ENCODE results near the gene GSN.
A peak's percentile ranks its signal among the peaks of the same experiment; 100 is the strongest.

Gene GSN

GRCh38 chr9:121345070-121345469 lies 77.1 kb downstream of the GSN start:
- no peak for TF ChIP-seq CTCF (IDR thresholded peaks at IDR 0.05; ENCODE audit: low read length, missing control alignments)
- H3K4me3 ChIP-seq (replicated peaks; ENCODE audit: low read depth, low read length): no peak overlapping the region
- DNase-seq (ENCODE audit: low read depth): no peak

DNA sequence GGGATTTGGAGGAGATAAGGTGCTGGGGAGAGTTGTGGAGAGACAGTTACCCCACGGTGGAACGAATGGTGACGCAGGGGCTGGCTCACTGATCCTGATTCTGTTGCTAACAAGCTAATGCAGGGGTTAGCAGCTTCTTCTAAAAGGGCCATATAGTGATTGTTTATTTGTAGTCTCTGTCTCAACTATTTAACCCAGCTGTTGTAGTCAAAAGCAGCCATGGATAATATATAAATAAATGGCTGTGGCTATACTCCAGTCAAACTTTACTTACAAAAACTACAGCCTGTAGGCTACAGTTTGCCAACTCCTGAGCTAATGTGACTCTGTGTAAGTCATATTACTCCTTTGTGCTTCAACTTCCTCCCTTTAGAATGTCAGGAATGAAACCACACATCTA lies 80.3 kb downstream of the GSN start:
- no peak for TF ChIP-seq CTCF (IDR thresholded peaks at IDR 0.05; ENCODE audit: low read length, missing control alignments)

DNA sequence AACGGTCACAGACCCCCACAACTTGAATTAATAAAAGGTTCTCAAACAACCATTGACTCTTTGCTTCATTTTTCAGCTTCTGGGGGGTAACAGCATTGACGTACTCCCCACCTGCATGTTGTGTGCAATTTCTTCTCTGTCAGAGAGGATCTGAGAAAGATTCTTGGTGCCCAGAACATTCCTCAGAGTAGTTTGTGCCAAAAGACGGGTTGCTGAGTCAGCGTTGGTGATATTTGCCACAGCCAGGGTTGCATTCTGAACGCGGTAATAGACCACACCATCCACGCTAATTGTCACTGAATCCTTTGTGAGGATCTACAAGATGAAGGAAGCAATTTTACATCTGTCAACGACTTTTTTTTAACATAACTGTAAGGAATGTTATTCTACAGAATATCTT lies 81.0 kb downstream of the GSN start:
- TF ChIP-seq CTCF (IDR thresholded peaks at IDR 0.05; ENCODE audit: low read length, missing control alignments): no peak
- DNase-seq (ENCODE audit: low read depth): no peak
- no peak overlapping the region for H3K4me3 ChIP-seq (replicated peaks; ENCODE audit: low read depth, low read length)

More for the DNA sequence above, 80.3 kb downstream of the GSN start:
- H3K4me3 ChIP-seq (replicated peaks; ENCODE audit: low read depth, low read length): no peak overlapping the region
- no peak for DNase-seq (ENCODE audit: low read depth)

GRCh38 chr9:121350036-121350435 lies 82.1 kb downstream of the GSN start:
- no peak overlapping the region for H3K4me3 ChIP-seq (replicated peaks; ENCODE audit: low read depth, low read length)
- no peak for DNase-seq (ENCODE audit: low read depth)
- no peak for TF ChIP-seq CTCF (IDR thresholded peaks at IDR 0.05; ENCODE audit: low read length, missing control alignments)

DNA sequence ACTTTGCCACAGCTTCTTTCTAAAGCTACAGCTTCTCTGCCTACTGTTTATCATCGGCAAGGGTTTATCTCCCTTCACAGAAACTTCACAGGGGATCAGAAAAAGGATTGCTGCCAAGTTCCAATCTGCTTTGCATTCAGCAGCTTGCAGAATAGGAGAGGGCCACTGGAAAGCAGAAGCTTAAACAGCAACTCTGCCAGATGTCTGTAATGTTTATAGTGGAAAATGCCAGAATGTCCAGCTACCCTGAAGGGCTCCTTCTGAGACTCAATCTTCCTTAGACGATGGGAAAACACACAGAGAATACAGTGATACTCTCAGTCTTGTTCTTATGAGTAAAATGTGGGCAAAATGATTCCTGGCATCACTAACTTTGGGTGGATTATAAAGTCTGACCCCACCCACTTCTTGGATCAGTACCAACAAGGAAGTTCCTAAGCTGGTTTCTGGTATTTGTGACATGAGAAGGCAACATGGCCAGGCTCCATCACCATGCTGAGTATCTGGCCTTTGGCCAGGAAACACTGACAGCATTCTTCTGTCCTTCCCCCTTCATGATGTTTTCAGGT lies 83.1 kb downstream of the GSN start:
- no peak for TF ChIP-seq CTCF (IDR thresholded peaks at IDR 0.05; ENCODE audit: low read length, missing control alignments)
- no peak overlapping the region for H3K4me3 ChIP-seq (replicated peaks; ENCODE audit: low read depth, low read length)
- peak; percentile 97 for DNase-seq (ENCODE audit: low read depth)

DNA sequence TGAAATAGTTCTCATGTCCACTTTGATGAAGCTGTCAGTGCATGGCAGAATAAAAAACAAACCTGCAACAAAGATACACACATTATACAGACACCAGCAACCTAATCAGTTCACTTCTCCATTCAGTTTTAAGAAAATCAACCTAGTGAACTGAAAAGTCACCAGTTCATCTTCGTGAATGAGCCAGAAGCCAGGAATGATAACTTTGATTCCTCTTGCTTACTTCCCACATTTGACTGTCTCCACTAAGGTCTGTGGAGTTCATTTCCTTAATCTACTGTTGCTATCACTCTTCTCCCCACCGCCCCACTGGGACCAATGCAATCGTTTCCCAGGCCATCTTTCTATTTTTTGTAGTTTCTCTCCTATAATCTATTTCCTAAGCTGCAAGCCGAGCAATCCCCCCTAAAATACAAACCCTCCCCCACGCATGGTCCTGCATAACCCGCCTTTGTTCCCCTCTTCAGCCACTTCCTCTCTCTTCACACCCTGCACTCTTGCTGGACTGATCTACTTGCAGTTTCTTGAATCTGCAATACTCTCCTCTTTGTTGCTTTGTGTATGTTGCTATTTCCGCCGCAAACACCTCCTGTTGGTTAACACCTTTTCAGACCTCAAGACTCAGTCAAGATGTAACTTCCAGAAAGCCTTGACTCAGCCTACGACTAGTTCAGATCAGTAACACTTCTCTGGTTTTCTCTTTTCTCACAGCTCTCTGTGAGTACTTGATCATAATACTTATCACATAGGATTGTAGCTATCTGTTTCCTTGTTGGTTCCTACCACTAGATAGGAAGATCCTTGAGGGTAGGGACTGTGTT lies 85.5 kb downstream of the GSN start:
- H3K4me3 ChIP-seq (replicated peaks; ENCODE audit: low read depth, low read length): no peak overlapping the region
- TF ChIP-seq CTCF (IDR thresholded peaks at IDR 0.05; ENCODE audit: low read length, missing control alignments): no peak
- no peak for DNase-seq (ENCODE audit: low read depth)

Measured in fibroblast of pulmonary artery (primary cell).